Mesothelial cell of epicardium (in vitro differentiated cells): Measurements from ENCODE around the gene LRRC46. TPM values are rescaled to one million over a fixed set of nuclear protein-coding genes. Genes with fewer than 3 reads are reported as not detected.
A peak's percentile ranks its signal among the peaks of the same experiment; 100 is the strongest.

Source experiments
- DNase-seq, 2 experiments: peaks; one replicate each; pipeline ENCODE4 v3.0.0; 2021; ENCODE audit warnings: low spot score in 2 of 2; ENCODE audit not compliant: unreplicated experiment in 2 of 2
- H3K27ac Mint-ChIP-seq: 2 replicates; pipeline ENCODE4 v1.8.0; 2021; ENCODE audit warnings: mixed read lengths
- H3K27me3 Mint-ChIP-seq: 2 replicates; pipeline ENCODE4 v1.8.0; 2021; ENCODE audit warnings: low read depth, mixed read lengths
- H3K36me3 Mint-ChIP-seq: 2 replicates; pipeline ENCODE4 v1.8.0; 2021; ENCODE audit warnings: mixed read lengths
- H3K4me1 Mint-ChIP-seq: 2 replicates; pipeline ENCODE4 v1.8.0; 2021; ENCODE audit warnings: mixed read lengths
- H3K4me3 Mint-ChIP-seq: 2 replicates; pipeline ENCODE4 v1.8.0; 2021; ENCODE audit warnings: mild to moderate bottlenecking, moderate library complexity, mixed read lengths
- H3K9me3 Mint-ChIP-seq: 2 replicates; pipeline ENCODE4 v1.8.0; 2021; ENCODE audit warnings: mixed read lengths
- CTCF ChIP-seq: fragments of 200-600 bp; sonication (generic); IDR thresholded peaks from one replicate; pipeline ENCODE4 v1.5.0; 2021; ENCODE audit warnings: antibody characterized with exemption; ENCODE audit not compliant: unreplicated experiment
- total RNA-seq: library from RNA; stranded (reverse); gene quantifications from 3 replicates; pipeline ENCODE4 v1.2.1, GENCODE V29; 2021

LRRC46 gene
- total RNA-seq, 1 donor from 2014 or later: not detected

GRCh38 chr17:47802341-47803022, 29.0 kb upstream of the LRRC46 start:
- Mint-ChIP-seq H3K36me3 (peaks cover 5% of the 10 kb centered on the region), H3K27me3 (peaks cover 40% of the 10 kb centered on the region), H3K4me3 (no peak overlapping the region), H3K27ac (no peak overlapping the region), H3K9me3 (no peaks in the 10 kb centered on the region), H3K4me1 (no peaks in the 10 kb centered on the region)
- TF ChIP-seq CTCF: peak; percentile 23
- DNase-seq: no peak

GRCh38 chr17:47803201-47803600, 28.3 kb upstream of the LRRC46 start:
- Mint-ChIP-seq H3K4me1 (no peaks in the 10 kb centered on the region), H3K36me3 (peaks cover 5% of the 10 kb centered on the region), H3K4me3 (no peak overlapping the region), H3K27ac (no peak overlapping the region), H3K9me3 (no peaks in the 10 kb centered on the region), H3K27me3 (peaks cover 37% of the 10 kb centered on the region)
- no peak for DNase-seq
- TF ChIP-seq CTCF: no peak

- Mint-ChIP-seq H3K36me3 (peaks cover 9% of the 10 kb centered on the region), H3K9me3 (no peaks in the 10 kb centered on the region), H3K27me3 (peaks cover 37% of the 10 kb centered on the region), H3K4me1 (no peaks in the 10 kb centered on the region), H3K27ac (no peak overlapping the region), H3K4me3 (no peak overlapping the region)
- DNase-seq: no peak
- TF ChIP-seq CTCF: no peak
Observed at GRCh38 chr17:47803751-47804150, 27.7 kb upstream of the LRRC46 start.

- TF ChIP-seq CTCF: no peak
- Mint-ChIP-seq H3K36me3 (peaks cover 9% of the 10 kb centered on the region), H3K27me3 (peaks cover 37% of the 10 kb centered on the region)
Observed at GRCh38 chr17:47804461-47804860, 27.0 kb upstream of the LRRC46 start.

GRCh38 chr17:47806026-47806912, 25.2 kb upstream of the LRRC46 start:
- Mint-ChIP-seq H3K27ac (no peak overlapping the region), H3K4me3 (no peak overlapping the region)

More at GRCh38 chr17:47804461-47804860, 27.0 kb upstream of the LRRC46 start:
- DNase-seq: no peak
- no peaks in the 10 kb centered on the region for H3K4me1 Mint-ChIP-seq
- no peak overlapping the region for H3K27ac Mint-ChIP-seq
- no peaks in the 10 kb centered on the region for H3K9me3 Mint-ChIP-seq
- no peak overlapping the region for H3K4me3 Mint-ChIP-seq

More at GRCh38 chr17:47806026-47806912, 25.2 kb upstream of the LRRC46 start:
- no peak for DNase-seq
- Mint-ChIP-seq H3K36me3 (peaks cover 9% of the 10 kb centered on the region), H3K27me3 (peaks cover 28% of the 10 kb centered on the region), H3K9me3 (no peaks in the 10 kb centered on the region), H3K4me1 (peaks cover 15% of the 10 kb centered on the region)
- no peak for TF ChIP-seq CTCF
